ENCODE results near the gene C2CD4C.

C2CD4C gene

DNA sequence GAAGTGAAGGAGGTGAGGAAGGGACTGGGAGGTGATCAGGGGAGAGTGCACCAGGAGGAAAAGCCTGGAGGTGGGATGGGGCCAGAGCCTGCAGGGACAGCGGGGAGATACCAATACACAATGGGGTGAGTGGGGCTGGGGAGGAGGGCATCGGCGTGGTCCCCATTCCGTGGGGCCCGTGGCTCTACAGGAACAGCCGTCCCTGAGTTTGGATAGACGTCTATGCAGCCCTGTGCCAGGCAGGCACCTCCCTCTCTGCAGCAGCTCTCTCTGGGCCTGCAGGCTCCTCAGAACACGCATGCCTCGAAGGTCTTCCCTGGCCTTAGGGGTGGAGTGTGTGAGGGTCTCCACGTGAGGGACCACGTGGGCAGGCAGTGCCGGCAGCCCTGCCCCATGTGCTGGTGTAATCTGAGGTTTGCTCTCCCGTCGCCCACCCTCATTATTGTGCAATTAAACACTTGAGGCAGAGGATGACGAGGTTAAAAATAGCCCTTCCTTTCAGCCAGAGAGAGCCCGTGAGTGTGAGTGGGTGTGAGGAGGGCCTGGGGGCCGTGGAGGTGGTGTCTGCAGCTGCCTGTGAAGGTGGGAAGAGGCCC lies 16.5 kb downstream of the C2CD4C start:
- H3K36me3 ChIP-seq (ENCODE audit: insufficient read depth, low read length) = no peaks in the 10 kb centered on the region
- no peak overlapping the region for H3K9ac ChIP-seq (ENCODE audit: low read depth, low read length)
- H3K4me1 ChIP-seq (ENCODE audit: insufficient read depth, low read length) = no peaks in the 10 kb centered on the region
- peaks cover 15% of the 10 kb centered on the region for H3K9me3 ChIP-seq (ENCODE audit: insufficient read depth, low read length, severe bottlenecking)
- H3K4me2 ChIP-seq (ENCODE audit: insufficient read depth, low read length) = no peak overlapping the region
- no peaks in the 10 kb centered on the region for H4K20me1 ChIP-seq (ENCODE audit: insufficient read depth, low read length)
- H3K27me3 ChIP-seq (ENCODE audit: insufficient read depth, low read length, poor library complexity) = no peaks in the 10 kb centered on the region
- TF ChIP-seq, protein P1, sequence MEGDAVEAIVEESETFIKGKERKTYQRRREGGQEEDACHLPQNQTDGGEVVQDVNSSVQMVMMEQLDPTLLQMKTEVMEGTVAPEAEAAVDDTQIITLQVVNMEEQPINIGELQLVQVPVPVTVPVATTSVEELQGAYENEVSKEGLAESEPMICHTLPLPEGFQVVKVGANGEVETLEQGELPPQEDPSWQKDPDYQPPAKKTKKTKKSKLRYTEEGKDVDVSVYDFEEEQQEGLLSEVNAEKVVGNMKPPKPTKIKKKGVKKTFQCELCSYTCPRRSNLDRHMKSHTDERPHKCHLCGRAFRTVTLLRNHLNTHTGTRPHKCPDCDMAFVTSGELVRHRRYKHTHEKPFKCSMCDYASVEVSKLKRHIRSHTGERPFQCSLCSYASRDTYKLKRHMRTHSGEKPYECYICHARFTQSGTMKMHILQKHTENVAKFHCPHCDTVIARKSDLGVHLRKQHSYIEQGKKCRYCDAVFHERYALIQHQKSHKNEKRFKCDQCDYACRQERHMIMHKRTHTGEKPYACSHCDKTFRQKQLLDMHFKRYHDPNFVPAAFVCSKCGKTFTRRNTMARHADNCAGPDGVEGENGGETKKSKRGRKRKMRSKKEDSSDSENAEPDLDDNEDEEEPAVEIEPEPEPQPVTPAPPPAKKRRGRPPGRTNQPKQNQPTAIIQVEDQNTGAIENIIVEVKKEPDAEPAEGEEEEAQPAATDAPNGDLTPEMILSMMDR (IDR thresholded peaks at IDR 0.05; ENCODE audit: borderline replicate concordance, extremely low read depth, low read length, poor library complexity, severe bottlenecking) = no peak
- no peak for TF ChIP-seq EZH2 (IDR thresholded peaks at IDR 0.05; ENCODE audit: borderline replicate concordance, low read depth, low read length, severe bottlenecking)
- H3K27ac ChIP-seq (ENCODE audit: low read length) = no peak overlapping the region
- H2AFZ ChIP-seq (ENCODE audit: low read depth, low read length) = no peak overlapping the region
- H3K4me3 ChIP-seq (ENCODE audit: low read depth in 1 of 2, low read length in 2 of 2) = no peak overlapping the region
- no peak for ATAC-seq (ENCODE audit: insufficient read depth, low read depth)
- DNase-seq = no peak
- H3K79me2 ChIP-seq (ENCODE audit: insufficient read depth, low read length) = no peaks in the 10 kb centered on the region

DNA sequence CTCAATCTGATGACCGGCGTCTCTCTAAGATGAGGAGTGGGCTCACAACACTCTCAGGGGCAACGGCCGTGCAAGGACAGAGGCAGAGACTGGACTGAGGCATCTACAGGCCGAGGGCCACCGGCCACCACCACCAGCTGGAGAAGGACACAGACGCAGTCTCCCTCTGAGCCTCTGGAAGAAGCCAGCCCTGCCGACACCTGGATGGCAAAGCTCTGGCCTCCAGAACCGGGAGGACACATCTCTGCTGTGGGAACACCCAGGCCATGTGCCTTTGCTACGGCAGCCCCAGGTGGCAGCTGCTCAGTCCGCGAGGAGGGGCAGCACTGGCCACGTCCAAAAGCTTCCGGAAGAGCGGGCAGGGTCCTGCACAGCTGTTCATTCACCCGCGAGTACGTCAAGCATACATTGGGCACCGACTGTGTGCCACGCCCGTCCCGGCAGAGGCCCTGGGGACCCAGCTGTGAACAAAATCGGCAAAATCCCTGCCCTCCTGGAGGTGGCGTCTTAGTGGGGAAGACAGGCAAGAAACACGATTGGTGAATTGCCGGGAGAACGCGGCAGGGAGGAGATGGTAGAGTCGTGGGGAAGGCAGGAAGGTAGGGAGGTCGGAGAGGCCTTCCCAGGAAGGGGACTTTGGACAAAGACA lies 17.1 kb downstream of the C2CD4C start:
- H3K79me2 ChIP-seq (ENCODE audit: insufficient read depth, low read length) = no peaks in the 10 kb centered on the region
- H3K9me3 ChIP-seq (ENCODE audit: insufficient read depth, low read length, severe bottlenecking) = peaks cover 15% of the 10 kb centered on the region
- no peak overlapping the region for H3K4me3 ChIP-seq (ENCODE audit: low read depth in 1 of 2, low read length in 2 of 2)
- H3K9ac ChIP-seq (ENCODE audit: low read depth, low read length) = no peak overlapping the region
- no peak overlapping the region for H3K27ac ChIP-seq (ENCODE audit: low read length)
- no peak for DNase-seq
- TF ChIP-seq, protein P1 (IDR thresholded peaks at IDR 0.05; ENCODE audit: borderline replicate concordance, extremely low read depth, low read length, poor library complexity, severe bottlenecking) = no peak
- no peak for TF ChIP-seq EZH2 (IDR thresholded peaks at IDR 0.05; ENCODE audit: borderline replicate concordance, low read depth, low read length, severe bottlenecking)
- no peaks in the 10 kb centered on the region for H3K36me3 ChIP-seq (ENCODE audit: insufficient read depth, low read length)
- no peaks in the 10 kb centered on the region for H4K20me1 ChIP-seq (ENCODE audit: insufficient read depth, low read length)
- H3K4me1 ChIP-seq (ENCODE audit: insufficient read depth, low read length) = no peaks in the 10 kb centered on the region
- H2AFZ ChIP-seq (ENCODE audit: low read depth, low read length) = no peak overlapping the region
- no peak for ATAC-seq (ENCODE audit: insufficient read depth, low read depth)
- H3K4me2 ChIP-seq (ENCODE audit: insufficient read depth, low read length) = no peak overlapping the region
- no peaks in the 10 kb centered on the region for H3K27me3 ChIP-seq (ENCODE audit: insufficient read depth, low read length, poor library complexity)

DNA sequence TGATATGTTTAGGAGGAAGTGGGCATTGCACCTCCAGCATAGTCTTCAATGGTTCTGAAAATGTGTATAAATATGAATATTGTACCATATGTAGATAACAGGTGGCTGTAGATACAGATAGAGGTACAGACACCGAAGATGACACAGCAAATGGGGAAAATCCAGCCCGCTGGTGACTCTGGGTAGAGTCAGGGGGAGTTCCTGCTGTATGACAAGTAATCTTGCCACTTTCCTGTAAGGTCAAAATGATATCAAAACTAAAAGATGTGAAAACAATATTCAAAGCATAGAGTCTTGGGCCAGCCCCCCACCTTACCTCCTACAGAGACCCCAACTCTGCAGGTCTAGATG lies 17.8 kb downstream of the C2CD4C start:
- peaks cover 15% of the 10 kb centered on the region for H3K9me3 ChIP-seq (ENCODE audit: insufficient read depth, low read length, severe bottlenecking)
- TF ChIP-seq EZH2 (IDR thresholded peaks at IDR 0.05; ENCODE audit: borderline replicate concordance, low read depth, low read length, severe bottlenecking) = no peak
- TF ChIP-seq, protein P1 (IDR thresholded peaks at IDR 0.05; ENCODE audit: borderline replicate concordance, extremely low read depth, low read length, poor library complexity, severe bottlenecking) = no peak

More for the DNA sequence above, 17.8 kb downstream of the C2CD4C start:
- Histone ChIP-seq H3K27me3 (ENCODE audit: insufficient read depth, low read length, poor library complexity) (no peaks in the 10 kb centered on the region), H3K4me3 (ENCODE audit: low read depth in 1 of 2, low read length in 2 of 2) (no peak overlapping the region), H4K20me1 (ENCODE audit: insufficient read depth, low read length) (no peaks in the 10 kb centered on the region), H3K4me2 (ENCODE audit: insufficient read depth, low read length) (no peak overlapping the region), H3K36me3 (ENCODE audit: insufficient read depth, low read length) (no peaks in the 10 kb centered on the region), H3K79me2 (ENCODE audit: insufficient read depth, low read length) (no peaks in the 10 kb centered on the region), H3K4me1 (ENCODE audit: insufficient read depth, low read length) (no peaks in the 10 kb centered on the region), H3K27ac (ENCODE audit: low read length) (no peak overlapping the region), H2AFZ (ENCODE audit: low read depth, low read length) (no peak overlapping the region), H3K9ac (ENCODE audit: low read depth, low read length) (no peak overlapping the region)
- DNase-seq = no peak
- ATAC-seq (ENCODE audit: insufficient read depth, low read depth) = no peak
